Stimulated activated naive CD8-positive, alpha-beta T cell treated with anti-CD3 and anti-CD28 coated beads, Interleukin-15, amount 100 ng/mL, for 72 hours (primary cell): ENCODE data around the gene GPR42.

Experiments
- ATAC-seq: fragments of 150-1000 bp; cut with Tn5 transposase; 2 replicates; pipeline ENCODE4 v1.10.0; 2021; ENCODE audit warnings: mild to moderate bottlenecking, moderate library complexity
- DNase-seq, 2 donors: peaks; one replicate each; pipeline ENCODE4 v3.0.0; 2021 to 2022
- H3K27ac Mint-ChIP-seq, 2 donors: one replicate each; pipeline ENCODE4 v1.8.0; 2022; ENCODE audit warnings: mild to moderate bottlenecking in 2 of 2, mixed read lengths in 2 of 2, moderate library complexity in 2 of 2
- H3K27me3 Mint-ChIP-seq: one replicate; pipeline ENCODE4 v1.8.0; 2022; ENCODE audit warnings: mixed read lengths
- H3K4me1 Mint-ChIP-seq: one replicate; pipeline ENCODE4 v1.8.0; 2022; ENCODE audit warnings: mild to moderate bottlenecking, mixed read lengths
- H3K4me3 Mint-ChIP-seq, 2 donors: one replicate each; pipeline ENCODE4 v1.8.0; 2022; ENCODE audit warnings: mild to moderate bottlenecking in 2 of 2, mixed read lengths in 2 of 2, moderate library complexity in 1 of 2
- H3K9me3 Mint-ChIP-seq, 2 donors: one replicate each; pipeline ENCODE4 v1.8.0; 2022; ENCODE audit warnings: mixed read lengths in 2 of 2

Gene GPR42, protein sequence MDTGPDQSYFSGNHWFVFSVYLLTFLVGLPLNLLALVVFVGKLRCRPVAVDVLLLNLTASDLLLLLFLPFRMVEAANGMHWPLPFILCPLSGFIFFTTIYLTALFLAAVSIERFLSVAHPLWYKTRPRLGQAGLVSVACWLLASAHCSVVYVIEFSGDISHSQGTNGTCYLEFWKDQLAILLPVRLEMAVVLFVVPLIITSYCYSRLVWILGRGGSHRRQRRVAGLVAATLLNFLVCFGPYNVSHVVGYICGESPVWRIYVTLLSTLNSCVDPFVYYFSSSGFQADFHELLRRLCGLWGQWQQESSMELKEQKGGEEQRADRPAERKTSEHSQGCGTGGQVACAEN

DNA sequence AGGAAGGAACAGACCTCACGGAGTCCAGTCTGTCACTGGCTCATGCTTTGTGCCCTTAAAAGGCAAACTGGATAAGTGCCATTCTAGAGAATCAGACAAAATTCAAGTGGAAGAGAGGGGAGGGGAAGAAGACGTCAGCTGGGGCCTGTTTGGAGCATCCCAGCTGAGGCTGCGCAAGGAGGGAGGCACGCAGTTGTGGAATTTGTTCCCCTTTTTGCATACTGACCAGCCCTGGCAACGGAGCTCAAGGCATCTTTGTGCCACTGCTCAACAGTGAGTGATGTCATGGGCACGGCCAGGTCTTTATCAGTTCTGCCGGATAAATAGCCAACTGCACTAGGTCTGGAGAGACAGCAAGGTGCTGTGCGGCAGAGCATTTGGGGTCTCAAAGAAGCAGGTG is at the start of gene GPR42:
Gene GPR42, plus strand, starts transcription at position 347 of the 400 bp plus-strand sequence. CDS start 292 bp downstream, outside the sequence.
- no peaks in the 10 kb centered on the region for H3K9me3 Mint-ChIP-seq
- peak within 1 kb of the TSS in 1 of 2 donors; percentile 54 for H3K27ac Mint-ChIP-seq
- H3K4me1 Mint-ChIP-seq, result peaks cover 17% of the 10 kb centered on the region
- ATAC-seq (no peak), DNase-seq (no peak)
- peaks cover 43% of the 10 kb centered on the region for H3K27me3 Mint-ChIP-seq
- no peak within 1 kb of the TSS for H3K4me3 Mint-ChIP-seq

DNA sequence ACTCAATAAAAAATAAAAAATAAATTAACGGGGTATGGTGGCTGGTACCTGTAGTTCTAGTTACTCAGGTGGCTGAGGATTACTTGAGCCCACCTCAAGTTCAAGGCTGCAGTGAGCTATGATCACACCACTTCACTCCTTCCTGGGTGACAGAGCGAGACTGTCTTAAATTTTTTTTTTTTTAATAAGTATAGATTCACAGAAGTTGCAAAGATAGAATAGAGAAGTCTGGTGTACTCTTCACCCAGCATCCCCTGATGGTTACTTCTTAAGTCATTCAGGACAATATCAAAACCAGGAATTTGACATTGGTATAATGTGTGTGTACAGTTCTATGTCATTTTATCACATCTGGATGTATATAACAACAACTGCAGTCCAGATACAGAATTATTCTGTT is 49.6 kb upstream of the GPR42 start:
- DNase-seq (no peak), ATAC-seq (no peak)
- H3K4me1 Mint-ChIP-seq, result peaks cover 11% of the 10 kb centered on the region
- peaks cover 35% of the 10 kb centered on the region for H3K27me3 Mint-ChIP-seq
- no peak overlapping the region for H3K27ac Mint-ChIP-seq
- no peak overlapping the region for H3K4me3 Mint-ChIP-seq
- peaks cover 4 to 8% of the 10 kb centered on the region in 2 donors for H3K9me3 Mint-ChIP-seq

DNA sequence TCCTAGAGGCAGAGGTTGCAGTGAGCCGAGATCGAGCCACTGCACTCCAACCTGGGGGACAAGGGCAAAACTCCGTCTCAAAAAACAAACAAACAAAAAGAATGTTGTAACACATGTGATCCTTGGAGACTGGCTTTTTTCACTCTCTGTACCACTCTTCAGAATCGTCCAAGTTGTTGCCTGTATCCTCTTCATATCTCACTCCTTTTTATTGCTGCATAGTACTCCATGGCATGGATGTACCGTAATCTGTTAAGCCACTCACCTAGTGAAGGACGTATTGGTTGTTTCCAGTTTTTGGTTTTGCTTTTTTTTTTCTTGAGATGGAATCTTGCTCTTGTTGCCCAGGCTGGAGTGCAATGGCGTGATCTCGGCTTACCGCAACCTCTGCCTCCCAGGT is 48.9 kb upstream of the GPR42 start:
- no peak for ATAC-seq
- H3K4me1 Mint-ChIP-seq, result peaks cover 11% of the 10 kb centered on the region
- H3K27ac Mint-ChIP-seq, result peak overlapping the region in 1 of 2 donors; percentile 53
- H3K9me3 Mint-ChIP-seq, result peaks cover 4 to 8% of the 10 kb centered on the region in 2 donors
- H3K4me3 Mint-ChIP-seq, result no peak overlapping the region
- no peak for DNase-seq
- H3K27me3 Mint-ChIP-seq, result peaks cover 35% of the 10 kb centered on the region

DNA sequence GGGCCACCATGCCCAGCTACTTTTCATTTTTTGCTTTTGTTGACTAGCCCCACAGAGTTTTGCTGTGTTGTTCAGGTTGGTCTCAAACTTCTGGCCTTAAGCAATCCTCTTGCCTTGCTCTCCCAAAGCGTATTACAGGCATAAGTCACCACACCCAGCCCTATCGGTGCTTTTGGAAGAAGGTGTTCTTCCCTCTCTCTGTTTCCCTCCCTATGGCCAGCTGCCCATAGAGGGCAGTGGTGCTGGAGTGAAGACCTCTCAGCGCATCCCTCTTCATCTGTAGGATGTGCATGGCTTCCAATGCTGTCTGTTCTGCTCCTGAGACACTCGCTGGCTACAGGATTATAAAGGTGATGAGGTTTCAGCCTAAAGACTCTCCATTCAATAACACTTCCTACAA is 43.2 kb upstream of the GPR42 start:
- DNase-seq, result no peak
- Mint-ChIP-seq H3K27me3 (peaks cover 16% of the 10 kb centered on the region), H3K4me3 (no peak overlapping the region), H3K4me1 (peaks cover 27% of the 10 kb centered on the region), H3K9me3 (no peaks in the 10 kb centered on the region), H3K27ac (peak overlapping the region in 1 of 2 donors; percentile 63)
- no peak for ATAC-seq

DNA sequence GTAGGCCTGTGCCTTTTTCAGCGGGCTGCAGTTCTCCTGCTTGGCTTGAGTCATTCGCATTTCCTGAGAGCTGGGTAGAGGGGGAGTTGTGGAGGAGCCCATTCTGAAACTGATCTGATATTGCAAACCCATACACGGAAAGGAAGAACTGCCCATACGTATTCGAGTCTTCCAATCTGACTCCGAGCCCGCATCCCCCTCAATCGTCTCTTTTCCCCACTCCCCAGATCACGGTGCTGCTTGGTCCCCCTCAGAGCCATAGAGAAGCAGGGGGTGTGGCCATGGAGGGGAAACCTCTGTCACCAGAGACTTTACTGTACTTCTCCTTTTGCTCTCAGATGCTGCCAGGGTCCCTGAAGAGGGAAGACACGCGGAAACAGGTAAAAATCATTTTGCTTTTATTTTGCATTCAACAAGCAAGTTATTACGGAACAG is 42.0 kb upstream of the GPR42 start, which contains the start of gene CD22:
Gene CD22, plus strand, starts transcription at position 337 of the 435 bp plus-strand sequence. CDS start 2,854 bp downstream, outside the sequence.
- Mint-ChIP-seq H3K9me3 (no peaks in the 10 kb centered on the region), H3K4me3 (peak within 1 kb of the TSS; percentile 32 to 69), H3K4me1 (peaks cover 39% of the 10 kb centered on the region), H3K27me3 (peaks cover 16% of the 10 kb centered on the region), H3K27ac (peak within 1 kb of the TSS; percentile 32 to 90)
- ATAC-seq (peak; percentile 81), DNase-seq (peak in 1 of 2 donors; percentile 41)

DNA sequence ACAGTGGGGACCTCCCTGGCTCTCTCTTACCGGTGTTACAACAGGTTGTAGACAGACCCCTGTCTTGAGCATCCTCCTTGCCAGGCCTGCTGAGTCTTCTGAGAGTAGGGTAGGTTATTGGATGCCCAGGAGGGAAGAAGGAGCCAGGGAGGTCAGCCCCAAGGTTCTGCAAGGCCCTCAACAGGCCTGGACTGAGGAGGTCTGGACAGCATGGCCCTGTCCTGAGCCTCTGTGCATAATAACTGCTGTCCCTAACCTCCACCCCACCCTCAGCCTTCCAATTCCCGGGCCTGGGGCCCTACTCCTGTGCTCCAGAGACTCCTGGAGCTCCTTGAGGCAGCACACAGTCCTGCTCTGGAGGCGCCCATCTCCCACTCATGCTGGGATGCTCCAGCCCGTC is 41.5 kb upstream of the GPR42 start:
- peak; percentile 17 for ATAC-seq

DNA sequence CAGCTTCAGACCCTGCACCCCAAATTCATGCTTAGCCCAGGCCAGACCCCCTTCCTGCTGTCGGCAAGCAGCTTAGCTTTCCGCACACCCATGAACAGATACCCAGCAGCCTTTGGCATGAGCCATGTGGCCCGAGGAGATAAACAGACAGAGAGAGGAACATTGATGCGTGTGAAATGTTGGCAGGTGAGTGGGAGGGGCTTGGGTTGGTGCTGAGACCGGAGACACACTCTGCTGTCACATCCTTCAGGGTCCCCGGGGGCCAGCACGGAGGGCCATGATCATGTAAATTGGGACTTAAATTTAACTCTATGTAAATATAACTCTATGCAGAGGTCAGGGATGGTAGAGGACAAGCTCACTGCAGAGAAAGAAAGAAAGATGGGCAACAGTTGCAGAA is 40.4 kb upstream of the GPR42 start:
- H3K9me3 Mint-ChIP-seq, result no peaks in the 10 kb centered on the region
- H3K27me3 Mint-ChIP-seq, result peaks cover 16% of the 10 kb centered on the region
- peaks cover 53% of the 10 kb centered on the region for H3K4me1 Mint-ChIP-seq
- DNase-seq (no peak), ATAC-seq (no peak)
- peak overlapping the region in 1 of 2 donors; percentile 67 for H3K27ac Mint-ChIP-seq
- peak overlapping the region in 1 of 2 donors; percentile 56 for H3K4me3 Mint-ChIP-seq

More for the DNA sequence above, 41.5 kb upstream of the GPR42 start:
- Mint-ChIP-seq H3K27me3 (peaks cover 16% of the 10 kb centered on the region), H3K4me3 (peak overlapping the region; percentile 32 to 69), H3K4me1 (peaks cover 44% of the 10 kb centered on the region), H3K27ac (peak overlapping the region in 1 of 2 donors; percentile 90), H3K9me3 (no peaks in the 10 kb centered on the region)
- no peak for DNase-seq

DNA sequence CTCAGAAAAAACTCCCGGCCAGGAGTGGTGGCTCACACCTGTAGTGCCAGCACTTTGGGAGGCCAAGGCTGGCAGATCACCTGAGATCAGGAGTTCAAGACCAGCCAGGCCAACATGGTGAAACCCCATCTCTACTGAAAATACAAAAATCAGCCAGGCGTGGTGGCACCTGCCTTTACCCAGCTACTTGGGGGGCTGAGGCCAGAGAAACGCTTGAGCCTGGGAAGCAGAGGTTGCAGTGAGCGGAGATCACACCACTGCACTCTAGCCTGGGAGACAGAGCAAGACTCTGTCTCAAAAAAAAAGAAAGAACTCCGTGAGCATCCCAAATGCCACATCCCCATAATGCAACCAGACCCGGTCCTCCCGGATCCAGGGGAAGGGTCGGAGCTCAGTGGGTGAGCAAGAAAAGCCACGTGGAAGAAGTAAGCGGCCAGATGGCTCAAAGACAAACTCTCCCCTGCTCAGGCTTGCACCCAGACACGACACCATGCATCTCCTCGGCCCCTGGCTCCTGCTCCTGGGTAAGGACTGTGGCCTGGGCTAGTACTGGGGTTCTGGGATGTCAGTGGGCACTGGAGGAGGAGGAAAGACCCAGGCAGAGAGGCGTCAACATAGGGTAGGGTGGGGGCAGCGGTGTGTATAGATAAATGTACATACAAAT is 39.2 kb upstream of the GPR42 start:
- H3K4me3 Mint-ChIP-seq, result no peak overlapping the region
- no peak for ATAC-seq
- H3K4me1 Mint-ChIP-seq, result peaks cover 53% of the 10 kb centered on the region
- H3K27me3 Mint-ChIP-seq, result peaks cover 8% of the 10 kb centered on the region
- no peak overlapping the region for H3K27ac Mint-ChIP-seq
- DNase-seq, result no peak
- H3K9me3 Mint-ChIP-seq, result no peaks in the 10 kb centered on the region

DNA sequence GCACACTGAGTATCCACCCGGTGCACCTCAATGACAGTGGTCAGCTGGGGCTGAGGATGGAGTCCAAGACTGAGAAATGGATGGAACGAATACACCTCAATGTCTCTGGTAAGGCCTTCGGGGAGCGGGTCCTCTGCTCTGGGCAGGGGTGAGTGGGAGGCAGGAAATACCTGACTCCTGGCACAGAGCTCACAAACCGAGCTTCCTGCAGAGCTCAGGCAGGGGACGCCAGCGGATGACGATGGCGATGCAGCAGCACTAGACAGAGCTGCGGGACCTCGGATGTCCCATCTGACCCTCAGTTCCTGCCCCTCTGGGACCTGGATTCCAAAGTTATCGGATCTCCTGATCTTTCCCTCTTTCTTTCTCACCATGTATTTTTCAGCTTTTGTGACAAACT is 38.1 kb upstream of the GPR42 start:
- Mint-ChIP-seq H3K4me3 (peak overlapping the region; percentile 54 to 61), H3K27ac (peak overlapping the region in 1 of 2 donors; percentile 8), H3K4me1 (peaks cover 50% of the 10 kb centered on the region), H3K9me3 (no peaks in the 10 kb centered on the region), H3K27me3 (peaks cover 8% of the 10 kb centered on the region)
- DNase-seq (no peak), ATAC-seq (peak; percentile 79)

DNA sequence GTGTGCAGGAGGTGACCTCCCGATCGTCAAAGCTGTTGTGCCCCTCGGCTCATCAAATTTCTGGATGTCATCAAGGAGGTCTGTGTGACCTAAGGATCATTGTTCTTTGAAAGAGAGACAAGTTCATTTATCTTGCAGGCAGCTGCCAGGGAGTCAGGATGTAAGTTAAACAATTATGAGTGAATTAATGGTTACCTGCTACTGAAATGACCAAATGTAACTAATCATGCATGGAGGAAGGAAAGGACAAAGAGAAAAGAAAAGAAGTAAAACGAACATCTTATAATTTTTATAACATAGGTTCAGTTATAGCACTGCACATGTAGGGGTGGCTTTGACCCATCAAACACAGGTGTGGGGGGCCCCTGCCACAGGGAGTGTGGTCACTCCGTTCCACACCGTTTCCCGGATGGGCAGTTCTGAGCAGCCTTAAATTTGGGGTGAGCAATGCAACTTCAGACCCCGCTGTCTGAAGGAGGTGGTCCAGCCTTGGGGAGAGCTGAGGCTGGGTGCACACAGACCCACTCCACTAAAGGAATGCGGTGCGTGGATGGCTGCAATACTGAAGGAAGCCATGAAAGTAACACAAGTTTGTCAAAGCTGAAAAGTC is 36.6 kb upstream of the GPR42 start:
- Mint-ChIP-seq H3K27me3 (peaks cover 8% of the 10 kb centered on the region), H3K9me3 (no peaks in the 10 kb centered on the region), H3K27ac (peak overlapping the region in 1 of 2 donors; percentile 70), H3K4me3 (peak overlapping the region in 1 of 2 donors; percentile 40), H3K4me1 (peaks cover 37% of the 10 kb centered on the region)
- ATAC-seq (no peak), DNase-seq (no peak)

DNA sequence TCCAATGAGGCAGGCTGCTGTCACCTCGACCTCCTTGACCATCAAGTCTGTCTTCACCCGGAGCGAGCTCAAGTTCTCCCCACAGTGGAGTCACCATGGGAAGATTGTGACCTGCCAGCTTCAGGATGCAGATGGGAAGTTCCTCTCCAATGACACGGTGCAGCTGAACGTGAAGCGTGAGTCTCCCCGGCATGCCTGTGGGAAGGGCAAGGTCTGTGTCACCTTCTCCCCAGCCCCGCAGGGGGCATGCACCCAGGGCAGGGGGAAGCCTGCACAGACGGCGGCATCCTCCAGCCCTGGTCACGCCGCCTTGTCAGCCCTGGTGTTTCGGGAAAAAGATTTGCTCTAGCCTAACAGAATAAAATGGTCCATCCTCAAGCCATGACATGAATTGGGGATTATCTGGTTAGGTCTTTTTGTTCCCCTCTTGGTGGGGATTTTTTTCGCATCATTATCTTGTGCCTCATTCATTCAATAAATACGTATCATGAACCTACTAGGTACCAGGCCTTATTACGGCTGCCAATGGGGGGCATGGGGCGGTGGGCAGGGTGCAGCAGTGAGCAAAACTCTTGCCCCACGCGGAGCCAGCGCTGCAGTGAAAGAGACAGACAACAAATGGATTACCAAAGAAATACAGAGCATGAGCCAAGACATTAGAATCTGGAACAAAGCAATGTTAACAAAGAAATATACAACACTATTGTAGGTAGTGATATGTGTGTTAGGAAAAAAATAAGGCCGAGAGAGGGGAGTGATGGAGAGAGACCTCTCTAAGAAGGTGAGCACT is 34.5 kb upstream of the GPR42 start:
- Mint-ChIP-seq H3K27ac (peak overlapping the region; percentile 2 to 76), H3K9me3 (no peaks in the 10 kb centered on the region), H3K4me1 (peaks cover 31% of the 10 kb centered on the region)

DNA sequence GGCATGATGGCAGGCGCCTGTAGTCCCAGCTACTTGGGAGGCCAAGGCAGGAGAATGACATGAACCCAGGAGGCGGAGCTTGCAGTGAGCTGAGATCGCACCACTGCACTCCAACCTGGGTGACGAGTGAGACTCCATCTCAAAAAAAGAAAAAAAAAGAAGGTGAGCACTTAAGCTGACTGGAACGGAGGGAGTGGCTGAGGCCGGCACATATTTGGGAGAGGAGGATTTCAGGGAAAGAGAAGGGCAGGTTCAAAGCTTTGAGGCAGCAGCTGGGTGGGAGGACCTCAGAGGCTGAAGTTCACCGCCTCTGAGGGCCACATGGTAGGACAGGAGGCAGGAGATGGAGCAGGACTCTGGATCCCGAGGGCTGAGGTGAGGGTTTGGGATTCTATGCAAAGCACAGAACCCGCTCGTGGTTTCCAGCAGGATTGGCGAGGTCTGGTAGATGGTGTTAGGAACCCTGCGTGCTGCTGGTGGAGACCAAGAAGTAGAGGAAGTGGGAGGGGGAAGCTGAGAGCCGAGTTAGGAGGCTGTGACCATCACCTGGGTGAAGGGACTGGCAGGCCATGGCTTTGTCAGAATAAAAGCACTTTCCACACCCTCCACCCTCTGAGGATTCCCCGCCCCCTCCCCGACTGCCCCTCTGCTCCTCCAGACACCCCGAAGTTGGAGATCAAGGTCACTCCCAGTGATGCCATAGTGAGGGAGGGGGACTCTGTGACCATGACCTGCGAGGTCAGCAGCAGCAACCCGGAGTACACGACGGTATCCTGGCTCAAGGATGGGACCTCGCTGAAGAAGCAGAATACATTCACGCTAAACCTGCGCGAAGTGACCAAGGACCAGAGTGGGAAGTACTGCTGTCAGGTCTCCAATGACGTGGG is 33.5 kb upstream of the GPR42 start:
- peak overlapping the region; percentile 21 to 55 for H3K27ac Mint-ChIP-seq
- peaks cover 30% of the 10 kb centered on the region for H3K4me1 Mint-ChIP-seq
- no peak for ATAC-seq
- DNase-seq, result no peak
- peaks cover 5% of the 10 kb centered on the region for H3K27me3 Mint-ChIP-seq
- H3K9me3 Mint-ChIP-seq, result no peaks in the 10 kb centered on the region
- H3K4me3 Mint-ChIP-seq, result no peak overlapping the region

More for the DNA sequence above, 34.5 kb upstream of the GPR42 start:
- H3K27me3 Mint-ChIP-seq, result peaks cover 2% of the 10 kb centered on the region
- H3K4me3 Mint-ChIP-seq, result no peak overlapping the region
- no peak for ATAC-seq
- no peak for DNase-seq

DNA sequence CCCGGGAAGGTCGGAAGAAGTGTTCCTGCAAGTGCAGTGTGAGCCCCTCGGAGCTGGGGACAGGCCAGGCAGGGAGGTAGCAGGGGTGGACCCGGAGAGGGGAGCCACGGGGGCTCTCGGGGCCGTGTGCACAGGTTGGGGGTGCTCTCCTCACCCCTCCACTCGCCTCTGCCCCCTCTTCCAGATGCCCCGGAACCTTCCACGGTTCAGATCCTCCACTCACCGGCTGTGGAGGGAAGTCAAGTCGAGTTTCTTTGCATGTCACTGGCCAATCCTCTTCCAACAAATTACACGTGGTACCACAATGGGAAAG is 32.9 kb upstream of the GPR42 start:
- peak overlapping the region in 1 of 2 donors; percentile 21 for H3K27ac Mint-ChIP-seq
- H3K4me3 Mint-ChIP-seq, result no peak overlapping the region
- peaks cover 7% of the 10 kb centered on the region for H3K27me3 Mint-ChIP-seq
- no peak for ATAC-seq
- DNase-seq, result no peak
- no peaks in the 10 kb centered on the region for H3K9me3 Mint-ChIP-seq
- H3K4me1 Mint-ChIP-seq, result peaks cover 24% of the 10 kb centered on the region

DNA sequence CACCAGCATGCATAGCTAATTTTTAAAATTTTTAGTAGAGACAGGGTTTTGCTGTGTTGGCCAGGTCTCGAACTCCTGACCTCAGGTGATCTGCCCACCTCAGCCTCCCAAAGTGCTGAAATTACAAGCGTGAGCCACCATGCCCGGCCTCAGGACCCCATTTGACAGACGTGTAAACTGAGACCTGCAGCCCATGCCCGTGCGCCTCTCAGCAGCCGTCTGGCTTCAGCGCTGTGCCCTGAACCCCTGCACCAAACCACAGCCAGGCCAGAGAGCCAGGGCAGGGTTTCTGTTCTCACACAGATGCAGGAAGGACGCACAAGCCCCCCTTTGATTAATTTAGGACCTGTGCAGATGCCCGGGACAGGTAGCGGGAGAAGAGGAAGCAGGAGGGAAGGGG is 30.4 kb upstream of the GPR42 start:
- Mint-ChIP-seq H3K4me1 (peaks cover 2% of the 10 kb centered on the region), H3K4me3 (no peak overlapping the region)
- ATAC-seq, result no peak

More for the DNA sequence above, 30.4 kb upstream of the GPR42 start:
- Mint-ChIP-seq H3K9me3 (no peaks in the 10 kb centered on the region), H3K27ac (no peak overlapping the region), H3K27me3 (peaks cover 7% of the 10 kb centered on the region)
- DNase-seq, result no peak
